ENCODE data around the gene MTMR3.

MTMR3 gene

DNA sequence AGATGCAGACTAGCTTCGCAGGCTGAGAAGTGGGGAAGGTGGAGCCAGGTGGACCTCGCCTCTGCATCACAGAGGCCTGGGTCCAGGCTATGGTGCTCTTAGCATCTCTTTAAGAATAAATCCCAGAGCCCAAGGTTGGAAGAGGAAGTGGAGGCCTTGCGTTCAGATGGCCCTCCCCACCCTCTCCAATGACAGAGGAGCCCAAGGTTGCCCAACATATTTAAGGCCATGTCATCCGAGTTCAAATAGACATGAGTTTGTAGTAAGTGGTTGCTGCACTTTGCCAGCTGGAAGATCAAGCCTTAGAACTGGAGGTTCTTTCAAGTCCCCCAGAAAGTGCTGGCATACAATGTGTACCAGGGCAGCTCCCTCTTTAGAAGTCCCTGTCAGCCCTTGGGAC, 150.2 kb downstream of the MTMR3 start:
- TF ChIP-seq FOXM1 (IDR thresholded peaks at IDR 0.05; ENCODE audit: borderline replicate concordance, low read depth) (no peak), ZBTB7A (IDR thresholded peaks at IDR 0.05; ENCODE audit: low read depth) (no peak), CREB1 (IDR thresholded peaks at IDR 0.05; ENCODE audit: low read depth) (no peak), YY1 (IDR thresholded peaks at IDR 0.05; ENCODE audit: low read depth) (no peak), RAD21 (IDR thresholded peaks at IDR 0.05; ENCODE audit: low read depth) (no peak), NFIC (IDR thresholded peaks at IDR 0.05) (no peak), EP300 (IDR thresholded peaks at IDR 0.05; ENCODE audit: borderline replicate concordance) (no peak), EGR1 (IDR thresholded peaks at IDR 0.05) (no peak), TCF12 (IDR thresholded peaks at IDR 0.05; ENCODE audit: low read depth) (no peak)
- TF ChIP-seq, protein P1, sequence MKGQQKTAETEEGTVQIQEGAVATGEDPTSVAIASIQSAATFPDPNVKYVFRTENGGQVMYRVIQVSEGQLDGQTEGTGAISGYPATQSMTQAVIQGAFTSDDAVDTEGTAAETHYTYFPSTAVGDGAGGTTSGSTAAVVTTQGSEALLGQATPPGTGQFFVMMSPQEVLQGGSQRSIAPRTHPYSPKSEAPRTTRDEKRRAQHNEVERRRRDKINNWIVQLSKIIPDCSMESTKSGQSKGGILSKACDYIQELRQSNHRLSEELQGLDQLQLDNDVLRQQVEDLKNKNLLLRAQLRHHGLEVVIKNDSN (IDR thresholded peaks at IDR 0.05), result no peak
- TF ChIP-seq, protein P2, sequence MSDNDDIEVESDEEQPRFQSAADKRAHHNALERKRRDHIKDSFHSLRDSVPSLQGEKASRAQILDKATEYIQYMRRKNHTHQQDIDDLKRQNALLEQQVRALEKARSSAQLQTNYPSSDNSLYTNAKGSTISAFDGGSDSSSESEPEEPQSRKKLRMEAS (IDR thresholded peaks at IDR 0.05), result no peak
- TF ChIP-seq, protein P3, sequence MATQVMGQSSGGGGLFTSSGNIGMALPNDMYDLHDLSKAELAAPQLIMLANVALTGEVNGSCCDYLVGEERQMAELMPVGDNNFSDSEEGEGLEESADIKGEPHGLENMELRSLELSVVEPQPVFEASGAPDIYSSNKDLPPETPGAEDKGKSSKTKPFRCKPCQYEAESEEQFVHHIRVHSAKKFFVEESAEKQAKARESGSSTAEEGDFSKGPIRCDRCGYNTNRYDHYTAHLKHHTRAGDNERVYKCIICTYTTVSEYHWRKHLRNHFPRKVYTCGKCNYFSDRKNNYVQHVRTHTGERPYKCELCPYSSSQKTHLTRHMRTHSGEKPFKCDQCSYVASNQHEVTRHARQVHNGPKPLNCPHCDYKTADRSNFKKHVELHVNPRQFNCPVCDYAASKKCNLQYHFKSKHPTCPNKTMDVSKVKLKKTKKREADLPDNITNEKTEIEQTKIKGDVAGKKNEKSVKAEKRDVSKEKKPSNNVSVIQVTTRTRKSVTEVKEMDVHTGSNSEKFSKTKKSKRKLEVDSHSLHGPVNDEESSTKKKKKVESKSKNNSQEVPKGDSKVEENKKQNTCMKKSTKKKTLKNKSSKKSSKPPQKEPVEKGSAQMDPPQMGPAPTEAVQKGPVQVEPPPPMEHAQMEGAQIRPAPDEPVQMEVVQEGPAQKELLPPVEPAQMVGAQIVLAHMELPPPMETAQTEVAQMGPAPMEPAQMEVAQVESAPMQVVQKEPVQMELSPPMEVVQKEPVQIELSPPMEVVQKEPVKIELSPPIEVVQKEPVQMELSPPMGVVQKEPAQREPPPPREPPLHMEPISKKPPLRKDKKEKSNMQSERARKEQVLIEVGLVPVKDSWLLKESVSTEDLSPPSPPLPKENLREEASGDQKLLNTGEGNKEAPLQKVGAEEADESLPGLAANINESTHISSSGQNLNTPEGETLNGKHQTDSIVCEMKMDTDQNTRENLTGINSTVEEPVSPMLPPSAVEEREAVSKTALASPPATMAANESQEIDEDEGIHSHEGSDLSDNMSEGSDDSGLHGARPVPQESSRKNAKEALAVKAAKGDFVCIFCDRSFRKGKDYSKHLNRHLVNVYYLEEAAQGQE (IDR thresholded peaks at IDR 0.05; ENCODE audit: low read depth), result no peak

DNA sequence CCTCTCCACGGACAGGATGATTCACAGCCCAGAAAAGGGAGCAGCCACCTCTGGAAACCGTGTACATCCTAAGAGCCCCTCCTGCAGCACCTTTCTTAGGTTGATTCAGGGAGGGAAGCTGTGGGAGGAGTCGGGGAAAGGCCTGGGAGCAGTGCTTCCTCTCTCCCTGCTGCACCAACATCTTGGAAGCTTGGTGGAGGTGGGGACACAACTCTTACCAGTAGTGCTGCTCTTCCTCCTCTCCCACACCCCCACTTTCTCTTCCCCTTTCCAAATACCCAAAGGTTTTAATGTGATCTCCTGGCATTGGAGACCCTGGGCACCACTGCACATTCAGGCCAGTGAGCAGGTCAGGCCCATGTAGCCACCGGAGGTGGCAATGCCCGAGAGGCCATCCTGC, 150.9 kb downstream of the MTMR3 start:
- TF ChIP-seq YY1 (IDR thresholded peaks at IDR 0.05; ENCODE audit: low read depth) (no peak), NFIC (IDR thresholded peaks at IDR 0.05) (no peak)

DNA sequence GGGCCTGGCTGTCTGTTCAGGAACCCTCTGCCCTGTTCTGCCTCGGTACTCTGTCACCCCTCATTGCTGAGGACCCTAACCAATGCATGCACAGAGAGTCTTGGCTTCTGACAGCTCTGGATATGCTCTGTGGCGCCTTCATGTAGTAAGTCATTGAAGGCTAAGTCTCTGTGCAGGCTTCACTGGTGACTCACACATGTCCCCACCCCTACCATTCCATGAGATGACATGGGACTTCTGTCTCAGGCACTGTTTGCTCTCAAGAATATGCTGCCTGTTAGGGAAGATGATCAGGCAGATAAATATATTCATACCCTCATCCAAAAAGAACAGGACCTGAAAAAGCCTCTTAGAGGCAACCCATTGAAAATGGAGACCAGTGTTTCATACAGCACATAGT, 153.7 kb downstream of the MTMR3 start:
- TF ChIP-seq ZBTB7A (IDR thresholded peaks at IDR 0.05; ENCODE audit: low read depth), result no peak
- TF ChIP-seq, protein P1 (IDR thresholded peaks at IDR 0.05), result no peak
- TF ChIP-seq RAD21 (IDR thresholded peaks at IDR 0.05; ENCODE audit: low read depth), result no peak
- no peak for TF ChIP-seq TEAD4 (IDR thresholded peaks at IDR 0.05)
- no peak for TF ChIP-seq EGR1 (IDR thresholded peaks at IDR 0.05)
- TF ChIP-seq CEBPB (IDR thresholded peaks at IDR 0.05), result no peak
- no peak for TF ChIP-seq YY1 (IDR thresholded peaks at IDR 0.05; ENCODE audit: low read depth)
- TF ChIP-seq, protein P2 (IDR thresholded peaks at IDR 0.05), result no peak
- TF ChIP-seq TCF12 (IDR thresholded peaks at IDR 0.05; ENCODE audit: low read depth), result no peak
- TF ChIP-seq, protein P3 (IDR thresholded peaks at IDR 0.05; ENCODE audit: low read depth), result no peak
- no peak for TF ChIP-seq EP300 (IDR thresholded peaks at IDR 0.05; ENCODE audit: borderline replicate concordance)
- TF ChIP-seq FOXM1 (IDR thresholded peaks at IDR 0.05; ENCODE audit: borderline replicate concordance, low read depth), result no peak
- no peak for TF ChIP-seq NFIC (IDR thresholded peaks at IDR 0.05)

DNA sequence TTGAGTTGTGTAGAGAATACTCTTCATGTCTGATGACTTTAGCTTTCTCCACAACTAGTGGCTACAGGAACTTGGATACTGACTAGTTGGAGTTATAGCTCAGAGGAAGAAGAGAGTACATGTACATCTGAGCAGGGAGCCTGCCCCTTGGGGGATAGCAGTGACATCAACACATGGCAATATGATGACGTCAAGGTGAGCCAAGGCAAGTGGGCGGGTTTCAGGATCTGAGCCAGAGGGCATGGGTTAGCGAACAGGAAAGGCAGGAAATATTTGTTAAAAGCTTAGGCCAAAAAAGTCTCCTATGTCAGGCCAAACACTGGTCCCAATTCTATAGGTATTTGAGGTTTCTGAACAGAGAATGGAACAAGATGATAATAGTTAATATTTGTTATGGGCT, 155.2 kb downstream of the MTMR3 start:
- TF ChIP-seq ZBTB7A (IDR thresholded peaks at IDR 0.05; ENCODE audit: low read depth) (no peak), CEBPB (IDR thresholded peaks at IDR 0.05) (no peak), EGR1 (IDR thresholded peaks at IDR 0.05) (no peak), FOXM1 (IDR thresholded peaks at IDR 0.05; ENCODE audit: borderline replicate concordance, low read depth) (no peak), YY1 (IDR thresholded peaks at IDR 0.05; ENCODE audit: low read depth) (no peak), RAD21 (IDR thresholded peaks at IDR 0.05; ENCODE audit: low read depth) (no peak), NFIC (IDR thresholded peaks at IDR 0.05) (peak; percentile 83), TCF12 (IDR thresholded peaks at IDR 0.05; ENCODE audit: low read depth) (peak; percentile 46; the same call in 1 of the 2 replicates), CREB1 (IDR thresholded peaks at IDR 0.05; ENCODE audit: low read depth) (peak; percentile 79), TAF1 (IDR thresholded peaks at IDR 0.05; ENCODE audit: low read depth) (no peak), TEAD4 (IDR thresholded peaks at IDR 0.05) (0 out of 2 replicates have a peak, but pooled peaks have one; percentile 33), EP300 (IDR thresholded peaks at IDR 0.05; ENCODE audit: borderline replicate concordance) (peak; percentile 48; the same call in 1 of the 2 replicates)
- TF ChIP-seq, protein P3 (IDR thresholded peaks at IDR 0.05; ENCODE audit: low read depth), result no peak
- TF ChIP-seq, protein P2 (IDR thresholded peaks at IDR 0.05), result no peak; the same call in 1 of the 2 replicates
- TF ChIP-seq, protein P1 (IDR thresholded peaks at IDR 0.05), result no peak

Measured in Ishikawa (cell line).